Measurements from ENCODE around the gene MICOS13. TPM values are rescaled to one million over a fixed set of nuclear protein-coding genes. Genes with fewer than 3 reads are reported as not detected.

The MICOS13 gene
- total RNA-seq, 1 experiment from 2014 or later, result 32.5 TPM

DNA sequence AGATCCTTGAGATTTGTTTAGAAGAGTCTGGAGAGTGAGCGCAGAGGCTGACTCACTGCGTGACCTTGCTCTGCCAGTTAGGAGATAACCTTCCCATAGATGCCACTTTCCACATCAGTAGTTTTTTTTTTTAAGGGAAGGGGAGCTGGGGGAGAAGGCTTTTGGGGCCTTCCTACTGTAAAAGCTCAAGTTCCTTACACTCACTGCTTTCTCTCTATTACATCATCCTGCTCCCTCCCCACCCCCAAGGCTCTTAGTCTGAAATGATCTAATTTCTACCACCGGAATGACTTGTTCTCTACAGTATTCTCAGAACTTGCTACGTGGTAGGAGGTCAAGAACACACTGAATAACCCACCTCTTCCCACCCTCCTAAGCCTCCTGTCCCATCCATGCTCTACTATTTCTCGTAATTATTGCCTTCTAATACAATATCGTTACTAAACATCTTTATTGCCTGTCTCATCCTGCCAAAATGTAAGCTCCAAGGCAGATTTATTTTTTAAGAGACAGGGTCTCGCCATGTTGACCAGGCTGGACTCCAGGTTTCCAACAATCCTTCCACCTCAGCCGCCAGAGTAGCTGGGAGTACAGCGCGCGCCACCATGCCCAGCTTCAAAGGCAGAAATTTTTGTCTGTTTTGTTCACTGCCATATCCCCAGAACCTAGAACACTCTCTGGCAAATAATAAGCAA lies 38.4 kb upstream of the MICOS13 start:
- H3K27me3 Mint-ChIP-seq (ENCODE audit: low read depth), result no peaks in the 10 kb centered on the region
- DNase-seq (ENCODE audit: low spot score) (no peak), ATAC-seq (no peak)
- POLR2A ChIA-PET, result interaction anchor here (1.0 to 1.4 kb wide), 2 partner anchors 28 to 29 kb away, joined by 3 to 4 read pairs; no protein-coding TSS in a partner anchor
- peak overlapping the region; percentile 89 for H3K27ac Mint-ChIP-seq
- peaks cover 16% of the 10 kb centered on the region for H3K4me1 Mint-ChIP-seq
- CTCF ChIA-PET, result interaction anchor here (2.5 to 3.4 kb wide), 2 partner anchors 29 to 32 kb away, joined by 22 to 27 read pairs; partner anchors contain the start of gene RPL36
- peak overlapping the region; percentile 97 for H3K4me3 Mint-ChIP-seq
- H3K9me3 Mint-ChIP-seq, result no peaks in the 10 kb centered on the region
- no peak for TF ChIP-seq PRRX2 (CRISPR knock-in tag; IDR thresholded peaks at IDR 0.05)
- peak; percentile 96 for TF ChIP-seq GABPB1 (CRISPR knock-in tag; IDR thresholded peaks at IDR 0.05)
- H3K36me3 Mint-ChIP-seq, result peaks cover 18% of the 10 kb centered on the region

DNA sequence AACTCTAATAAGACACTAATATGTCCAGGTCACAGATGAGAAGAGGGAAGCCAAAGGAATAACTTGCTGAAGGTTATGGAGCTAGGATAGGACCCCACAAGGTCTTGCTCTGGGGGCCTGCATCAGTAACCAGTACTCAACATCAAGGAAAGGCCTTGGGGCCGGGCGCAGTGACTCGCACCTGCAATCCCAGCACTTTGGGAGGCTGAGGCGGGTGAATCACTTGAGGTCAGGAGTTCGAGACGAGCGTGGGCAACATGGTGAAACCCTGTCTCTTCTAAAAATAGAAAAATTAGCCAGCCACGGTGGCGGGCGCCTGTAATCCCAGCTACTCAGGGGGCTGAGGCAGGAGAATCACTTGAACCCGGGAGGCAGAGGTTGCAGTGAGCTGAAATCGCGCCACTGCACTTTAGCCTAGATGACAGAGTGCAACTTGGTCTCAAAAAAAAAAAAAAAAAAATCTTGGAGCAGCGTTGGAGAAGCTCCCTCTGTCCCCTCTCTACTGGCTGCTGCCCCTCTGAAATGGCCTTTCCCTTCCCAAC lies 37.8 kb upstream of the MICOS13 start:
- Mint-ChIP-seq H3K36me3 (peaks cover 25% of the 10 kb centered on the region), H3K27me3 (ENCODE audit: low read depth) (no peaks in the 10 kb centered on the region), H3K4me3 (peak overlapping the region; percentile 97), H3K27ac (peak overlapping the region; percentile 89; the same call in 1 of the 2 replicates), H3K4me1 (peaks cover 16% of the 10 kb centered on the region), H3K9me3 (no peaks in the 10 kb centered on the region)
- no peak for TF ChIP-seq NR2C2 (CRISPR knock-in tag; IDR thresholded peaks at IDR 0.05)
- no peak for TF ChIP-seq RORB (CRISPR knock-in tag; IDR thresholded peaks at IDR 0.05)
- DNase-seq (ENCODE audit: low spot score), result no peak
- POLR2A ChIA-PET, result interaction anchor here (1.0 to 1.4 kb wide), 2 partner anchors 27 to 29 kb away, joined by 3 to 4 read pairs; no protein-coding TSS in a partner anchor
- no peak for ATAC-seq
- CTCF ChIA-PET, result interaction anchor here (3.4 kb wide), 1 partner anchor 29 kb away, joined by 27 read pairs; the partner anchor contains the start of gene RPL36

- H3K9me3 Mint-ChIP-seq, result no peaks in the 10 kb centered on the region
- DNase-seq (ENCODE audit: low spot score) (no peak), ATAC-seq (no peak)
- POLR2A ChIA-PET, result interaction anchor here (1.0 kb wide), 1 partner anchor 28 kb away, joined by 4 read pairs; no protein-coding TSS in a partner anchor
- TF ChIP-seq ETV6 (CRISPR knock-in tag; IDR thresholded peaks at IDR 0.05) (no peak), ZNF396 (CRISPR knock-in tag; IDR thresholded peaks at IDR 0.05; ENCODE audit: borderline replicate concordance) (no peak), ZNF416 (CRISPR knock-in tag; IDR thresholded peaks at IDR 0.05) (no peak), ERG (CRISPR knock-in tag; IDR thresholded peaks at IDR 0.05) (no peak), ZBTB21 (CRISPR knock-in tag; IDR thresholded peaks at IDR 0.05; ENCODE audit: borderline replicate concordance) (no peak), IRF2 (CRISPR knock-in tag; IDR thresholded peaks at IDR 0.05; ENCODE audit: borderline replicate concordance, low read depth) (no peak), SOX15 (CRISPR knock-in tag; IDR thresholded peaks at IDR 0.05) (no peak), ZNF138 (CRISPR knock-in tag; conservative IDR thresholded peaks at IDR 0.05) (no peak), NR3C1 (CRISPR knock-in tag; conservative IDR thresholded peaks at IDR 0.05; ENCODE audit: low read depth) (no peak), PRRX2 (CRISPR knock-in tag; IDR thresholded peaks at IDR 0.05) (no peak), HMGA2 (CRISPR knock-in tag; IDR thresholded peaks at IDR 0.05) (no peak), ATF1 (CRISPR knock-in tag; IDR thresholded peaks at IDR 0.05) (no peak), TCF7 (CRISPR knock-in tag; IDR thresholded peaks at IDR 0.05; ENCODE audit: low read depth) (no peak), ZNF317 (CRISPR knock-in tag; IDR thresholded peaks at IDR 0.05; ENCODE audit: borderline replicate concordance, low read depth) (no peak), ZNF671 (CRISPR knock-in tag; IDR thresholded peaks at IDR 0.05) (no peak), PREB (CRISPR knock-in tag; IDR thresholded peaks at IDR 0.05; ENCODE audit: borderline replicate concordance) (no peak), ZNF219 (CRISPR knock-in tag; IDR thresholded peaks at IDR 0.05; ENCODE audit: borderline replicate concordance) (no peak)
- TF ChIP-seq, protein P1, sequence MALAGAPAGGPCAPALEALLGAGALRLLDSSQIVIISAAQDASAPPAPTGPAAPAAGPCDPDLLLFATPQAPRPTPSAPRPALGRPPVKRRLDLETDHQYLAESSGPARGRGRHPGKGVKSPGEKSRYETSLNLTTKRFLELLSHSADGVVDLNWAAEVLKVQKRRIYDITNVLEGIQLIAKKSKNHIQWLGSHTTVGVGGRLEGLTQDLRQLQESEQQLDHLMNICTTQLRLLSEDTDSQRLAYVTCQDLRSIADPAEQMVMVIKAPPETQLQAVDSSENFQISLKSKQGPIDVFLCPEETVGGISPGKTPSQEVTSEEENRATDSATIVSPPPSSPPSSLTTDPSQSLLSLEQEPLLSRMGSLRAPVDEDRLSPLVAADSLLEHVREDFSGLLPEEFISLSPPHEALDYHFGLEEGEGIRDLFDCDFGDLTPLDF (CRISPR knock-in tag; IDR thresholded peaks at IDR 0.05), result no peak
- CTCF ChIA-PET, result no interaction called here
- H3K4me3 Mint-ChIP-seq, result peak overlapping the region; percentile 97
- H3K27me3 Mint-ChIP-seq (ENCODE audit: low read depth), result no peaks in the 10 kb centered on the region
- peaks cover 16% of the 10 kb centered on the region for H3K4me1 Mint-ChIP-seq
- H3K36me3 Mint-ChIP-seq, result peaks cover 29% of the 10 kb centered on the region
- no peak overlapping the region for H3K27ac Mint-ChIP-seq
Observed at GRCh38 chr19:5717215-5717935, 37.1 kb upstream of the MICOS13 start.
